BLaER1 treated with 17β-estradiol and CSF1 and Interleukin-3, amounts not matched to agents 10 nM and 100 nM (cell line): ENCODE data around the gene MSI2.

Experiments used
- H3K27ac ChIP-seq, 11 experiments: shearing (Covaris generic); formaldehyde crosslinking; 2 replicates each; pipeline ENCODE4 v1.8.1; 2022
- H3K27me3 ChIP-seq, 11 experiments: shearing (Covaris generic); formaldehyde crosslinking; 2 replicates each; pipeline ENCODE4 v1.8.1; 2022
- H3K36me3 ChIP-seq, 11 experiments: shearing (Covaris generic); formaldehyde crosslinking; 2 replicates each; pipeline ENCODE4 v1.8.1; 2022
- H3K4me1 ChIP-seq, 10 experiments: shearing (Covaris generic); formaldehyde crosslinking; 2 replicates each; pipeline ENCODE4 v1.8.1; 2022
- H3K4me2 ChIP-seq, 11 experiments: shearing (Covaris generic); formaldehyde crosslinking; 2 replicates each; pipeline ENCODE4 v1.8.1; 2022
- H3K4me3 ChIP-seq, 10 experiments: shearing (Covaris generic); formaldehyde crosslinking; 2 replicates each; pipeline ENCODE4 v1.8.1; 2022
- H3K9ac ChIP-seq, 11 experiments: shearing (Covaris generic); formaldehyde crosslinking; 2 replicates each; pipeline ENCODE4 v1.8.1; 2022
- H3K9me3 ChIP-seq, 11 experiments: shearing (Covaris generic); formaldehyde crosslinking; replicated peaks in 1 of 11; 2 replicates each; pipeline ENCODE4 v1.8.1; 2022
- H4K20me1 ChIP-seq, 11 experiments: shearing (Covaris generic); formaldehyde crosslinking; 2 replicates each; pipeline ENCODE4 v1.8.1; 2022
- Cebpa-rat ChIP-seq, 11 experiments: shearing (Covaris generic); IDR thresholded peaks; 2 replicates each; pipeline ENCODE4 v1.8.1; 2022

Gene MSI2

DNA sequence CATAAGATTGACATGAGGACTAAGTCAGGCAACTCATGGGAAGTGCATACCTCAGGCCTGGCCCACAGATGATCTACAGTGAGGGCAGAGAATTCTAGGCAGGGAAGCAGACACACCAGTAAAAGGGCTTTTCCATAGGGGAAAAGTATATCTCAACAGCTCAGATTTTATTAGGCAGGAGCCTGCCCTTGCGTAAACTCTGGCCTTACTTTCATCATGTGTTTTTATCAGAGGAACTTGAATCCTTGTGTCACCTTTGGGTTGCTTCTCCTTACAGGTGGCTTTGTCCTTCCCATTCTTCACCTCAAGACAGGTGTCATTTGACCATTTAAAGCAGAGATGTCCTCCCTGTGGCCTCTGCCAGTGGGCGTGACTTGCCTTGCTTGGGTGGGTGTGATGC lies 138.1 kb downstream of the MSI2 start:
- peaks cover 0 to 8% (median 0%) of the 10 kb centered on the region in 10 experiments; a peak in 1 of 20 replicates for H3K4me1 ChIP-seq
- peaks cover 7 to 98% (median 75%) of the 10 kb centered on the region in 11 experiments; a peak in 21 of 22 replicates for H3K36me3 ChIP-seq
- TF ChIP-seq Cebpa-rat (IDR thresholded peaks at IDR 0.05), result no peak
- peaks cover 0 to 67% (median 0%) of the 10 kb centered on the region in 11 experiments; a peak in 6 of 22 replicates for H4K20me1 ChIP-seq
- H3K4me2 ChIP-seq, result no peak overlapping the region
- no peaks in the 10 kb centered on the region; a peak in 1 of 22 replicates for H3K27me3 ChIP-seq
- no peak overlapping the region for H3K9ac ChIP-seq
- H3K4me3 ChIP-seq, result no peak overlapping the region
- H3K27ac ChIP-seq, result no peak overlapping the region
- peaks cover 26 to 52% (median 46%) of the 10 kb centered on the region in 11 experiments for H3K9me3 ChIP-seq

- Histone ChIP-seq H4K20me1 (peaks cover 0 to 71% (median 0%) of the 10 kb centered on the region in 11 experiments; a peak in 6 of 22 replicates), H3K36me3 (peaks cover 7 to 97% (median 64%) of the 10 kb centered on the region in 11 experiments; a peak in 21 of 22 replicates), H3K27me3 (no peaks in the 10 kb centered on the region; a peak in 1 of 22 replicates), H3K9me3 (peaks cover 26 to 39% (median 32%) of the 10 kb centered on the region in 11 experiments), H3K4me3 (no peak overlapping the region), H3K27ac (no peak overlapping the region), H3K9ac (no peak overlapping the region), H3K4me2 (no peak overlapping the region), H3K4me1 (peaks cover 0 to 12% (median 2%) of the 10 kb centered on the region in 10 experiments; a peak in 2 of 20 replicates)
- no peak for TF ChIP-seq Cebpa-rat (IDR thresholded peaks at IDR 0.05)
Measured at GRCh38 chr17:57395721-57396321, 139.5 kb downstream of the MSI2 start.

DNA sequence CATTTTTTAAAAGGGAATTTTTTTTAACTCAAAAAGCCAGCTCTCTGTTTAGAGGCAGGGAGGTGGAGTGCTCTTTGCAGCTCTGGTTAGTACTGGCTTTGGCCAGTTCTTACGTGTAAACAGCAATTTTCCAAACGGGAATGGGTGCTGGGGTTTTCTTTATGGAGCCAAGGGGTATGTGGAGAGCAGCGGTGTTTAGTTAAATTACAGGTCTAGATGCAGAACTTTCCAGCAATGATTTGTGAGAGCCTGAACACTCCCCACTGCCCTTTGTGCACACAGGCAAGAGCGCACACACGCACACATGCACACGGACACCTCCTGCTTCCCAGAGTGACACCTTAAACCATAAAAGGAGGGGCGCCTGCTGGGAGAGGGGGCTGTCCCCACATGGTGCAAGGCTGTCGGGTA lies 140.2 kb downstream of the MSI2 start:
- peaks cover 0 to 16% (median 4%) of the 10 kb centered on the region in 10 experiments; a peak in 5 of 20 replicates for H3K4me1 ChIP-seq
- H3K36me3 ChIP-seq, result peaks cover 9 to 97% (median 64%) of the 10 kb centered on the region in 11 experiments; a peak in 21 of 22 replicates
- no peak overlapping the region for H3K4me3 ChIP-seq
- peaks cover 24 to 32% (median 26%) of the 10 kb centered on the region in 11 experiments for H3K9me3 ChIP-seq
- no peak overlapping the region for H3K4me2 ChIP-seq
- no peak for TF ChIP-seq Cebpa-rat (IDR thresholded peaks at IDR 0.05)
- H4K20me1 ChIP-seq, result peaks cover 0 to 74% (median 0%) of the 10 kb centered on the region in 11 experiments; a peak in 6 of 22 replicates
- no peak overlapping the region for H3K9ac ChIP-seq
- no peak overlapping the region for H3K27ac ChIP-seq
- H3K27me3 ChIP-seq, result no peaks in the 10 kb centered on the region; a peak in 1 of 22 replicates

DNA sequence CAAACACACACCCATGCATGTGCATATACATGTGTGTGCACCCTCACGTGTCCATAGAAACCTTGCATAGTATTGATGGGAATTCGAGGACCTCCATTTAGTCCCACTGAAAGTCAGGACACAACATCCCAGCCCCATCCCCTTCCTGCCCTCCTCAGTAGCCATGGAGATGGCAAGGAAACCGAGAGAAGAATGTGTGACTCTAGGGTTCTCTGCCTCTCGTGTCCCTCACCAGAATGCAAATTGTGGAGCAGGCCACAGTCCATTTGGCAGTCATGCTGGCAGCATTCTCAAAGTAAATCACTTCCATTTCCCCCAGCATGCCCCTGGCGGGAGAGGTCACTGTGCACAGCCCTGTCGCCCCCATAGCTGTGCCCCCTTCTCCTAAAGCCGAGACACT lies 141.1 kb downstream of the MSI2 start:
- Histone ChIP-seq H4K20me1 (peaks cover 0 to 83% (median 0%) of the 10 kb centered on the region in 11 experiments; a peak in 7 of 22 replicates), H3K4me2 (no peak overlapping the region), H3K36me3 (peaks cover 12 to 97% (median 64%) of the 10 kb centered on the region in 11 experiments; a peak in 21 of 22 replicates), H3K9me3 (peaks cover 15 to 23% (median 19%) of the 10 kb centered on the region in 11 experiments), H3K27me3 (no peaks in the 10 kb centered on the region; a peak in 1 of 22 replicates), H3K9ac (no peak overlapping the region), H3K4me3 (no peak overlapping the region), H3K4me1 (peaks cover 0 to 24% (median 12%) of the 10 kb centered on the region in 10 experiments; a peak in 7 of 20 replicates), H3K27ac (0 out of 22 replicates have a peak overlapping the region, but pooled peaks of 1 of the 11 experiments have one; percentile 8)
- no peak for TF ChIP-seq Cebpa-rat (IDR thresholded peaks at IDR 0.05)

DNA sequence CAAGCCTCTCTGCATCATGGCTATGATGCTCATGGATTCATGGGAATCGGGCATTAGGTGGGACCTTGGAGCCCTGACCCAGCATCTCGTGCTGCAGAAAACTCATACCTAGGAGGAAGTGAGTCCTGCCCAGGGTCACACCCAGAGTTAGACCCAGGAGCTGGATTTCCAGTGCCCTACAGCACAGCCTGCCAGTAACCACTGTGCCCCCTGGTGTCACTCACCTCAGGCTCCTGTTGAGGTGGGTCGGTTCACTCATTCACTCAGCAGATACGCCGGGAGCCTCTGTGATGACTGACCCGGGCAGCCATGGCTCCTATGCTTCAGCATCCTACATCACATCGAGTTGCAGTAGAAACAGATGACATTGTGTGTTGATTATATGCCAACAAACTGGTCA lies 143.4 kb downstream of the MSI2 start:
- no peak overlapping the region for H3K27ac ChIP-seq
- peaks cover 13 to 97% (median 56%) of the 10 kb centered on the region in 11 experiments; a peak in 20 of 22 replicates for H3K36me3 ChIP-seq
- H3K9me3 ChIP-seq, result 0 out of 22 replicates have a peak, but pooled peaks cover 0 to under 1% (median 0%) of the 10 kb centered on the region in 11 experiments
- H3K27me3 ChIP-seq, result no peaks in the 10 kb centered on the region
- TF ChIP-seq Cebpa-rat (IDR thresholded peaks at IDR 0.05), result no peak
- peaks cover 0 to 47% (median 32%) of the 10 kb centered on the region in 10 experiments; a peak in 16 of 20 replicates for H3K4me1 ChIP-seq
- H3K9ac ChIP-seq, result no peak overlapping the region
- H4K20me1 ChIP-seq, result peaks cover 0 to 97% (median 0%) of the 10 kb centered on the region in 11 experiments; a peak in 6 of 22 replicates
- H3K4me3 ChIP-seq, result no peak overlapping the region
- H3K4me2 ChIP-seq, result no peak overlapping the region

- H3K4me3 ChIP-seq, result no peak overlapping the region
- H4K20me1 ChIP-seq, result peaks cover 0 to 98% (median 0%) of the 10 kb centered on the region in 11 experiments; a peak in 5 of 22 replicates
- H3K9me3 ChIP-seq, result no peaks in the 10 kb centered on the region
- no peak overlapping the region for H3K4me2 ChIP-seq
- H3K9ac ChIP-seq, result no peak overlapping the region
- peaks cover 13 to 97% (median 57%) of the 10 kb centered on the region in 11 experiments; a peak in 20 of 22 replicates for H3K36me3 ChIP-seq
- no peaks in the 10 kb centered on the region for H3K27me3 ChIP-seq
- H3K4me1 ChIP-seq, result peaks cover 7 to 54% (median 41%) of the 10 kb centered on the region in 10 experiments
- H3K27ac ChIP-seq, result no peak overlapping the region
- TF ChIP-seq Cebpa-rat (IDR thresholded peaks at IDR 0.05), result no peak
Measured at GRCh38 chr17:57400648-57401047, 144.3 kb downstream of the MSI2 start.

- peak overlapping the region in 2 of 11 experiments; percentile 75 to 87; a peak in 3 of 22 replicates for H3K4me2 ChIP-seq
- peaks cover 13 to 88% (median 53%) of the 10 kb centered on the region in 11 experiments; a peak in 20 of 22 replicates for H3K36me3 ChIP-seq
- peaks cover 19 to 60% (median 51%) of the 10 kb centered on the region in 10 experiments for H3K4me1 ChIP-seq
- no peak for TF ChIP-seq Cebpa-rat (IDR thresholded peaks at IDR 0.05)
- H4K20me1 ChIP-seq, result peaks cover 0 to 99% (median 0%) of the 10 kb centered on the region in 11 experiments; a peak in 5 of 22 replicates
- 0 out of 22 replicates have a peak overlapping the region, but pooled peaks of 1 of the 11 experiments have one; percentile 22 for H3K9ac ChIP-seq
- no peak overlapping the region for H3K4me3 ChIP-seq
- no peaks in the 10 kb centered on the region for H3K9me3 ChIP-seq
- H3K27me3 ChIP-seq, result no peaks in the 10 kb centered on the region
- H3K27ac ChIP-seq, result peak overlapping the region in 1 of 11 experiments; percentile 13; a peak in 1 of 22 replicates
Measured at GRCh38 chr17:57401556-57402488, 145.5 kb downstream of the MSI2 start.

GRCh38 chr17:57402681-57403180 lies 146.4 kb downstream of the MSI2 start:
- no peaks in the 10 kb centered on the region for H3K27me3 ChIP-seq
- H3K4me1 ChIP-seq, result peaks cover 28 to 69% (median 60%) of the 10 kb centered on the region in 10 experiments
- no peak for TF ChIP-seq Cebpa-rat (IDR thresholded peaks at IDR 0.05)
- H3K9ac ChIP-seq, result 0 out of 22 replicates have a peak overlapping the region, but pooled peaks of 1 of the 11 experiments have one; percentile 22
- no peak overlapping the region for H3K27ac ChIP-seq
- H3K36me3 ChIP-seq, result peaks cover 13 to 79% (median 44%) of the 10 kb centered on the region in 11 experiments; a peak in 20 of 22 replicates
- H3K9me3 ChIP-seq, result no peaks in the 10 kb centered on the region
- H3K4me3 ChIP-seq, result no peak overlapping the region
- H4K20me1 ChIP-seq, result peaks cover 0 to 99% (median 0%) of the 10 kb centered on the region in 11 experiments; a peak in 5 of 22 replicates
- H3K4me2 ChIP-seq, result peak overlapping the region in 4 of 11 experiments; percentile 38 to 87 (median 77); a peak in 5 of 22 replicates
